Small intestine (tissue), 16 donors: Measurements from ENCODE around the gene MGAT4C. TPM values are rescaled to one million over a fixed set of nuclear protein-coding genes. Genes with fewer than 3 reads are reported as not detected.
A peak's percentile ranks its signal among the peaks of the same experiment; 100 is the strongest.
"Not testable (repeated sequence)": the region's sequence is repeated elsewhere in the genome, so short reads cannot be mapped to it uniquely, and the experiment has no call there.

Source experiments
- DNase-seq, 2 donors: peaks; one replicate each; pipeline versions ENCODE4 v3.0.0 to v3.0.0-alpha.2; 2013
- FAIRE-seq: peaks from 2 replicates; lab custom pipeline; 2012; peaks lifted over from hg19 to GRCh38; lab: Jason Lieb, UNC
- H3K27ac ChIP-seq, 3 donors: one replicate each; pipeline ENCODE4 v1.5.1; 2013; ENCODE audit warnings: low read length in 2 of 3, mild to moderate bottlenecking in 2 of 3, control low read depth in 1 of 3, inconsistent platforms in 1 of 3, low read depth in 1 of 3, moderate library complexity in 1 of 3
- H3K27me3 ChIP-seq, 3 donors: one replicate each; pipeline ENCODE4 v1.6.1; 2013; ENCODE audit warnings: low read length in 3 of 3, inconsistent platforms in 1 of 3; ENCODE audit not compliant: control insufficient read depth in 3 of 3, insufficient read depth in 3 of 3
- H3K36me3 ChIP-seq, 3 donors: one replicate each; pipeline ENCODE4 v1.6.1; 2013; ENCODE audit warnings: low read length in 3 of 3, inconsistent platforms in 1 of 3, low read depth in 1 of 3, mild to moderate bottlenecking in 1 of 3, moderate library complexity in 1 of 3; ENCODE audit not compliant: control insufficient read depth in 3 of 3, insufficient read depth in 2 of 3
- H3K4me1 ChIP-seq, 3 donors: one replicate each; pipeline ENCODE4 v1.6.1; 2013; ENCODE audit warnings: low read length in 2 of 3, inconsistent platforms in 1 of 3, low read depth in 1 of 3, mild to moderate bottlenecking in 1 of 3, moderate library complexity in 1 of 3; ENCODE audit not compliant: control insufficient read depth in 3 of 3, insufficient read depth in 2 of 3
- H3K4me3 ChIP-seq, 3 donors: one replicate each; pipeline ENCODE4 v1.5.1; 2013; ENCODE audit warnings: low read length in 3 of 3, control low read depth in 1 of 3, inconsistent platforms in 1 of 3, low read depth in 1 of 3, mild to moderate bottlenecking in 1 of 3, moderate library complexity in 1 of 3
- H3K9me3 ChIP-seq, 2 donors: one replicate each; pipeline ENCODE4 v1.6.1; 2013; ENCODE audit warnings: low read depth in 1 of 2, low read length in 1 of 2; ENCODE audit not compliant: control insufficient read depth in 2 of 2, insufficient read depth in 1 of 2
- WGBS, 3 donors: extraction: QIAGEN DNeasy Blood & Tissue Kit; methylation state at CpG; one replicate each; pipeline ENCODE4 v1.1.7; 2013; 5-methylcytosine and 5-hydroxymethylcytosine counted together
- long read RNA-seq, 10 donors: transcript quantifications; one replicate each; lab custom pipeline, GENCODE V29; 2026
- polyA plus RNA-seq, 4 donors: library from polyadenylated mRNA; stranded (reverse) in 3 of 4; unstranded in 1 of 4; fragments of 200-250 nt in 3 of 4; fragments of 120-200 nt in 1 of 4; gene quantifications; one replicate each; pipeline versions ENCODE4 v1.2.1 to v1.2.3, GENCODE V29; 2013
- donor health status: healthy with polysubstance abuse.
- donor health status: control.
- donor health status: control.
- donor health status: Bipolar disorder and iron deficiency.
- donor health status: healthy.

MGAT4C gene
- polyA plus RNA-seq: under 1 TPM in 3 of 4 donors, not detected in 1; under 0.01 to 0.49 (median 0.12) TPM
- long read RNA-seq, donor 1: 0 reads
- long read RNA-seq, donor 2: 0 reads
- long read RNA-seq, donor 3: 0 reads
- long read RNA-seq, donor 4: 0 reads
- long read RNA-seq, donor 5: 0 reads
- long read RNA-seq, donor 6: 0 reads
- long read RNA-seq, donor 7: 0 reads
- long read RNA-seq, donor 8: 0 reads
- long read RNA-seq, donor 9: 0 reads
- long read RNA-seq, donor 10: 0 reads

GRCh38 chr12:86256163-86256562 is at the start of gene MGAT4C:
MGAT4C (minus strand) TSS chr12:86256391.
- Histone ChIP-seq H3K27ac (no peak within 1 kb of the TSS), H3K4me3 (no peak within 1 kb of the TSS), H3K36me3 (no peaks in the 10 kb centered on the region), H3K4me1 (no peaks in the 10 kb centered on the region), H3K9me3 (no peaks in the 10 kb centered on the region), H3K27me3 (no peaks in the 10 kb centered on the region)
- DNase-seq: no peak
- no peak for FAIRE-seq
- 20 to 40% (median 37%) methylated on average over 3 of the region's 3 CpGs for WGBS, 3 donors

- not testable (repeated sequence) for H3K4me3 ChIP-seq, H3K4me1 ChIP-seq, H3K9me3 ChIP-seq, FAIRE-seq, H3K27ac ChIP-seq, H3K27me3 ChIP-seq, DNase-seq, H3K36me3 ChIP-seq
- WGBS, 3 donors: 91 to 93% (median 92%) methylated on average over 24 to 31 of the region's 31 CpGs
Observed at GRCh38 chr12:86296396-86296795, 40.2 kb upstream of the MGAT4C start.

- Histone ChIP-seq H3K27me3 (no peaks in the 10 kb centered on the region), H3K27ac (no peak overlapping the region), H3K9me3 (no peaks in the 10 kb centered on the region), H3K4me3 (no peak overlapping the region), H3K4me1 (no peaks in the 10 kb centered on the region), H3K36me3 (no peaks in the 10 kb centered on the region)
- FAIRE-seq: no peak
- no peak for DNase-seq
- WGBS, 3 donors: 25 to 51% (median 39%) methylated on average over 3 of the region's 3 CpGs
Observed at GRCh38 chr12:86293682-86294240, 37.6 kb upstream of the MGAT4C start.

GRCh38 chr12:86292480-86292879 is 36.3 kb upstream of the MGAT4C start:
- FAIRE-seq: no peak

GRCh38 chr12:86290615-86291014 is 34.4 kb upstream of the MGAT4C start:
- H3K4me1 ChIP-seq: no peaks in the 10 kb centered on the region
- no peak overlapping the region for H3K4me3 ChIP-seq
- H3K27ac ChIP-seq: no peak overlapping the region
- no peak for DNase-seq
- 80 to 84% (median 83%) methylated on average over 3 of the region's 3 CpGs for WGBS, 3 donors
- H3K36me3 ChIP-seq: no peaks in the 10 kb centered on the region
- no peaks in the 10 kb centered on the region for H3K27me3 ChIP-seq
- H3K9me3 ChIP-seq: no peaks in the 10 kb centered on the region
- no peak for FAIRE-seq

More at GRCh38 chr12:86292480-86292879, 36.3 kb upstream of the MGAT4C start:
- H3K4me3 ChIP-seq: no peak overlapping the region
- no peak overlapping the region for H3K27ac ChIP-seq
- no peaks in the 10 kb centered on the region for H3K36me3 ChIP-seq
- no peaks in the 10 kb centered on the region for H3K9me3 ChIP-seq
- H3K4me1 ChIP-seq: no peaks in the 10 kb centered on the region
- 56 to 69% (median 60%) methylated on average over 3 of the region's 3 CpGs for WGBS, 3 donors
- H3K27me3 ChIP-seq: no peaks in the 10 kb centered on the region
- DNase-seq: no peak

- WGBS, 3 donors: 53 to 65% (median 55%) methylated on average over 2 of the region's 2 CpGs
- Histone ChIP-seq H3K27ac (no peak overlapping the region), H3K27me3 (no peaks in the 10 kb centered on the region), H3K4me3 (no peak overlapping the region), H3K36me3 (no peaks in the 10 kb centered on the region), H3K4me1 (no peaks in the 10 kb centered on the region), H3K9me3 (no peaks in the 10 kb centered on the region)
- no peak for DNase-seq
- no peak for FAIRE-seq
Observed at GRCh38 chr12:86286119-86286518, 29.9 kb upstream of the MGAT4C start.

GRCh38 chr12:86283620-86284019 is 27.4 kb upstream of the MGAT4C start:
- Histone ChIP-seq H3K27ac (no peak overlapping the region), H3K4me3 (no peak overlapping the region), H3K9me3 (no peaks in the 10 kb centered on the region), H3K4me1 (no peaks in the 10 kb centered on the region), H3K27me3 (no peaks in the 10 kb centered on the region), H3K36me3 (no peaks in the 10 kb centered on the region)
- FAIRE-seq: no peak
- WGBS, 3 donors: 45 to 77% (median 62%) methylated on average over 2 of the region's 2 CpGs
- DNase-seq: no peak

GRCh38 chr12:86275356-86275755 is 19.2 kb upstream of the MGAT4C start:
- H3K27ac ChIP-seq: no peak overlapping the region
- H3K36me3 ChIP-seq: no peaks in the 10 kb centered on the region
- WGBS, 3 donors: 70 to 81% (median 72%) methylated on average over 5 of the region's 5 CpGs
- no peaks in the 10 kb centered on the region for H3K4me1 ChIP-seq
- H3K9me3 ChIP-seq: no peaks in the 10 kb centered on the region
- no peak overlapping the region for H3K4me3 ChIP-seq
- H3K27me3 ChIP-seq: no peaks in the 10 kb centered on the region
- FAIRE-seq: no peak
- DNase-seq: no peak

- Histone ChIP-seq H3K27ac (no peak overlapping the region), H3K9me3 (no peaks in the 10 kb centered on the region), H3K4me3 (no peak overlapping the region), H3K36me3 (no peaks in the 10 kb centered on the region), H3K27me3 (no peaks in the 10 kb centered on the region), H3K4me1 (no peaks in the 10 kb centered on the region)
- DNase-seq (peak in 1 of 2 donors; percentile 47), FAIRE-seq (no peak)
- WGBS, 3 donors: 19 to 57% (median 34%) methylated on average over 5 of the region's 5 CpGs
Observed at GRCh38 chr12:86265329-86265695, 9.1 kb upstream of the MGAT4C start.
